ENCODE results near the gene PRPF4. TPM values are rescaled to one million over a fixed set of nuclear protein-coding genes. Genes with fewer than 3 reads are reported as not detected.

Gene PRPF4
- total RNA-seq, 2 donors from 2014 or later = 35.7 to 36.0 TPM

DNA sequence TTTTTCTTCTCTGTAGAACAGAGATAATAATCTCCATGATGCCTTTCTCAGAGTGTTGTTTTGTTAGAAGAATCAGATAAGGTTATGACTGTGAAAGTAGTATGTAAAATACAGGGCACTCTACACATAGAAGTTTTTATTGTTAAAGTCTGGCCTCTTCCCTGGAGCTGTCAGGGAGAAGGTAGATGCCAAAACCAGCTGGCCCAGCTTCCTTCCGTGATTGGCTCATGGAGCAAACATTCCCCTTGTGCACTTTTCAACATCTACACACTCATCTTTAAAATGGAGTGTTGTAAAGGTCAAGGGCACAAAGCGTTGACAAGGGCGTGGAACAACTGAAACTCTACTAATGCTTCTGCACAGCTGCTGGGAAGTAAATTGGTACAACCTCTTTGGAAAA is 35.1 kb downstream of the PRPF4 start:
- H3K36me3 ChIP-seq (ENCODE audit: control insufficient read depth, insufficient read depth, low read length) = no peaks in the 10 kb centered on the region
- Mint-ChIP-seq H3K4me1 (no peaks in the 10 kb centered on the region), H3K36me3 (ENCODE audit: low read depth) (no peaks in the 10 kb centered on the region), H3K27ac (no peak overlapping the region), H3K27me3 (ENCODE audit: insufficient read depth) (no peaks in the 10 kb centered on the region), H3K9me3 (no peaks in the 10 kb centered on the region), H3K4me3 (no peak overlapping the region)
- H3K4me1 ChIP-seq (ENCODE audit: control insufficient read depth, insufficient read depth, low read length) = no peaks in the 10 kb centered on the region
- no peak overlapping the region for H3K9ac ChIP-seq (ENCODE audit: extremely low read depth, low read length, poor library complexity, severe bottlenecking)
- H3K27me3 ChIP-seq (ENCODE audit: control insufficient read depth, insufficient read depth, low read length, poor library complexity, severe bottlenecking) = no peaks in the 10 kb centered on the region
- no peaks in the 10 kb centered on the region for H3K9me3 ChIP-seq (ENCODE audit: control insufficient read depth, low read length)
- 91% methylated on average over 3 of the region's 3 CpGs; no CpG with 5 or more reads in 1 of the 2 experiments for WGBS, 2 experiments (ENCODE audit: insufficient coverage in 1 of 2, insufficient read length in 1 of 2)
- H3K4me3 ChIP-seq (ENCODE audit: low read length) = no peak overlapping the region
- no peak overlapping the region for H3K27ac ChIP-seq (ENCODE audit: low read depth, low read length)
- no peak for DNase-seq
- TF ChIP-seq, protein P1, sequence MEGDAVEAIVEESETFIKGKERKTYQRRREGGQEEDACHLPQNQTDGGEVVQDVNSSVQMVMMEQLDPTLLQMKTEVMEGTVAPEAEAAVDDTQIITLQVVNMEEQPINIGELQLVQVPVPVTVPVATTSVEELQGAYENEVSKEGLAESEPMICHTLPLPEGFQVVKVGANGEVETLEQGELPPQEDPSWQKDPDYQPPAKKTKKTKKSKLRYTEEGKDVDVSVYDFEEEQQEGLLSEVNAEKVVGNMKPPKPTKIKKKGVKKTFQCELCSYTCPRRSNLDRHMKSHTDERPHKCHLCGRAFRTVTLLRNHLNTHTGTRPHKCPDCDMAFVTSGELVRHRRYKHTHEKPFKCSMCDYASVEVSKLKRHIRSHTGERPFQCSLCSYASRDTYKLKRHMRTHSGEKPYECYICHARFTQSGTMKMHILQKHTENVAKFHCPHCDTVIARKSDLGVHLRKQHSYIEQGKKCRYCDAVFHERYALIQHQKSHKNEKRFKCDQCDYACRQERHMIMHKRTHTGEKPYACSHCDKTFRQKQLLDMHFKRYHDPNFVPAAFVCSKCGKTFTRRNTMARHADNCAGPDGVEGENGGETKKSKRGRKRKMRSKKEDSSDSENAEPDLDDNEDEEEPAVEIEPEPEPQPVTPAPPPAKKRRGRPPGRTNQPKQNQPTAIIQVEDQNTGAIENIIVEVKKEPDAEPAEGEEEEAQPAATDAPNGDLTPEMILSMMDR (conservative IDR thresholded peaks at IDR 0.05) = no peak

- H3K9me3 Mint-ChIP-seq = no peaks in the 10 kb centered on the region
Measured at GRCh38 chr9:113311961-113312360, 36.5 kb downstream of the PRPF4 start.

GRCh38 chr9:113313261-113313660 is 37.8 kb downstream of the PRPF4 start:
- Mint-ChIP-seq H3K4me3 (no peak overlapping the region), H3K27ac (no peak overlapping the region), H3K27me3 (ENCODE audit: insufficient read depth) (no peaks in the 10 kb centered on the region), H3K4me1 (no peaks in the 10 kb centered on the region), H3K9me3 (no peaks in the 10 kb centered on the region), H3K36me3 (ENCODE audit: low read depth) (no peaks in the 10 kb centered on the region)
- H3K36me3 ChIP-seq (ENCODE audit: control insufficient read depth, insufficient read depth, low read length) = no peaks in the 10 kb centered on the region
- H3K9me3 ChIP-seq (ENCODE audit: control insufficient read depth, low read length) = no peaks in the 10 kb centered on the region
- peak; percentile 12 for DNase-seq
- H3K27ac ChIP-seq (ENCODE audit: low read depth, low read length) = no peak overlapping the region
- 91 to 100% methylated on average over 2 to 5 of the region's 5 CpGs for WGBS, 2 experiments (ENCODE audit: insufficient coverage in 1 of 2, insufficient read length in 1 of 2)
- no peak overlapping the region for H3K9ac ChIP-seq (ENCODE audit: extremely low read depth, low read length, poor library complexity, severe bottlenecking)
- TF ChIP-seq, protein P1 (conservative IDR thresholded peaks at IDR 0.05) = no peak
- no peaks in the 10 kb centered on the region for H3K27me3 ChIP-seq (ENCODE audit: control insufficient read depth, insufficient read depth, low read length, poor library complexity, severe bottlenecking)
- H3K4me1 ChIP-seq (ENCODE audit: control insufficient read depth, insufficient read depth, low read length) = no peaks in the 10 kb centered on the region
- H3K4me3 ChIP-seq (ENCODE audit: low read length) = no peak overlapping the region

More at GRCh38 chr9:113311961-113312360, 36.5 kb downstream of the PRPF4 start:
- Histone ChIP-seq H3K27ac (ENCODE audit: low read depth, low read length) (no peak overlapping the region), H3K9me3 (ENCODE audit: control insufficient read depth, low read length) (no peaks in the 10 kb centered on the region), H3K9ac (ENCODE audit: extremely low read depth, low read length, poor library complexity, severe bottlenecking) (no peak overlapping the region), H3K4me3 (ENCODE audit: low read length) (no peak overlapping the region), H3K4me1 (ENCODE audit: control insufficient read depth, insufficient read depth, low read length) (no peaks in the 10 kb centered on the region), H3K27me3 (ENCODE audit: control insufficient read depth, insufficient read depth, low read length, poor library complexity, severe bottlenecking) (no peaks in the 10 kb centered on the region), H3K36me3 (ENCODE audit: control insufficient read depth, insufficient read depth, low read length) (no peaks in the 10 kb centered on the region)
- DNase-seq = peak; percentile 21
- Mint-ChIP-seq H3K4me3 (no peak overlapping the region), H3K27me3 (ENCODE audit: insufficient read depth) (no peaks in the 10 kb centered on the region), H3K36me3 (ENCODE audit: low read depth) (no peaks in the 10 kb centered on the region), H3K4me1 (no peaks in the 10 kb centered on the region), H3K27ac (no peak overlapping the region)
- 80% methylated on average over 3 of the region's 3 CpGs; no CpG with 5 or more reads in 1 of the 2 experiments for WGBS, 2 experiments (ENCODE audit: insufficient coverage in 1 of 2, insufficient read length in 1 of 2)
- TF ChIP-seq, protein P1 (conservative IDR thresholded peaks at IDR 0.05) = no peak
